Liver (tissue), 9 donors: ENCODE measurements around the gene TTC3. TPM values are rescaled to one million over a fixed set of nuclear protein-coding genes. Genes with fewer than 3 reads are reported as not detected.

Source experiments
- DNase-seq: peaks from one replicate; pipeline ENCODE4 v3.0.0-alpha.2; 2017; ENCODE audit warnings: low spot score
- H3K27ac ChIP-seq, 2 donors: one replicate each; pipeline ENCODE4 v1.7.0; 2013; ENCODE audit warnings: inconsistent platforms in 2 of 2, low read length in 2 of 2, control low read depth in 1 of 2, low read depth in 1 of 2, mild to moderate bottlenecking in 1 of 2
- H3K27me3 ChIP-seq, 4 donors: one replicate each; pipeline versions ENCODE4 v1.6.1 to v1.7.0; 2013; ENCODE audit warnings: low read length in 3 of 4, inconsistent platforms in 1 of 4, mild to moderate bottlenecking in 1 of 4, moderate library complexity in 1 of 4; ENCODE audit not compliant: control insufficient read depth in 4 of 4, insufficient read depth in 4 of 4
- H3K36me3 ChIP-seq, 4 donors: one replicate each; pipeline versions ENCODE4 v1.6.1 to v1.7.0; 2013; ENCODE audit warnings: low read length in 3 of 4, mild to moderate bottlenecking in 3 of 4, low read depth in 1 of 4, moderate library complexity in 1 of 4; ENCODE audit not compliant: control insufficient read depth in 4 of 4, insufficient read depth in 3 of 4
- H3K4me1 ChIP-seq, 4 donors: one replicate each; pipeline versions ENCODE4 v1.6.1 to v1.7.0; 2013; ENCODE audit warnings: low read length in 3 of 4, mild to moderate bottlenecking in 3 of 4, moderate library complexity in 1 of 4; ENCODE audit not compliant: control insufficient read depth in 4 of 4, insufficient read depth in 4 of 4
- H3K4me3 ChIP-seq, 3 donors: one replicate each; pipeline versions ENCODE4 v1.6.1 to v1.7.0; 2013; ENCODE audit warnings: low read length in 3 of 3, control low read depth in 1 of 3, low read depth in 1 of 3, mild to moderate bottlenecking in 1 of 3
- H3K9ac ChIP-seq, 2 donors: one replicate each; pipeline ENCODE4 v1.7.0; 2013; ENCODE audit warnings: low read length in 2 of 2, mild to moderate bottlenecking in 2 of 2, moderate library complexity in 2 of 2, control low read depth in 1 of 2, low read depth in 1 of 2
- H3K9me3 ChIP-seq, 4 donors: one replicate each; pipeline versions ENCODE4 v1.6.1 to v1.7.0; 2013; ENCODE audit warnings: low read length in 3 of 4; ENCODE audit not compliant: control insufficient read depth in 4 of 4
- EGR1 ChIP-seq, 2 donors: IDR thresholded peaks; 2 replicates each; pipeline ENCODE4 v1.6.1; 2016 to 2018; ENCODE audit warnings: antibody characterized with exemption in 2 of 2, low read depth in 2 of 2
- FOXA1 ChIP-seq: IDR thresholded peaks from 2 replicates; pipeline ENCODE4 v1.6.1; 2016; ENCODE audit warnings: antibody characterized with exemption
- FOXA2 ChIP-seq: IDR thresholded peaks from 2 replicates; pipeline ENCODE4 v1.6.1; 2016; ENCODE audit warnings: antibody characterized with exemption
- GABPA ChIP-seq, 2 donors: IDR thresholded peaks in 1 of 2; conservative IDR thresholded peaks in 1 of 2; 2 replicates each; pipeline ENCODE4 v1.6.1; 2016; ENCODE audit warnings: antibody characterized with exemption in 2 of 2, mild to moderate bottlenecking in 1 of 2, moderate library complexity in 1 of 2
- HNF4G ChIP-seq: IDR thresholded peaks from 2 replicates; pipeline ENCODE4 v1.6.1; 2016; ENCODE audit warnings: antibody characterized with exemption
- JUND ChIP-seq, 2 donors: IDR thresholded peaks; 2 replicates each; pipeline ENCODE4 v1.6.1; 2016; ENCODE audit warnings: antibody characterized with exemption in 2 of 2
- NR2F2 ChIP-seq: IDR thresholded peaks from 2 replicates; pipeline ENCODE4 v1.6.1; 2016; ENCODE audit warnings: antibody characterized with exemption
- RAD21 ChIP-seq, 2 donors: IDR thresholded peaks; 2 replicates each; pipeline ENCODE4 v1.6.1; 2016; ENCODE audit warnings: antibody characterized with exemption in 2 of 2, mild to moderate bottlenecking in 2 of 2
- RXRA ChIP-seq, 2 donors: IDR thresholded peaks; 2 replicates each; pipeline ENCODE4 v1.6.1; 2017 to 2018; ENCODE audit warnings: antibody characterized with exemption in 2 of 2, mild to moderate bottlenecking in 1 of 2
- SP1 ChIP-seq: IDR thresholded peaks from 2 replicates; pipeline ENCODE4 v1.6.1; 2018; ENCODE audit warnings: antibody characterized with exemption, mild to moderate bottlenecking
- TAF1 ChIP-seq: conservative IDR thresholded peaks from 2 replicates; pipeline ENCODE4 v1.6.1; 2016; ENCODE audit warnings: antibody characterized with exemption, mild to moderate bottlenecking
- YY1 ChIP-seq: IDR thresholded peaks from 2 replicates; pipeline ENCODE4 v1.6.1; 2016; ENCODE audit warnings: antibody characterized with exemption, mild to moderate bottlenecking
- WGBS: extraction: QIAGEN DNeasy Blood & Tissue Kit; methylation state at CpG from one replicate; pipeline ENCODE4 v1.1.7; 2013; 5-methylcytosine and 5-hydroxymethylcytosine counted together
- polyA plus RNA-seq, 2 donors: library from polyadenylated mRNA; stranded (reverse) in 1 of 2; unstranded in 1 of 2; fragments of 200-250 nt in 1 of 2; fragments of >200 nt in 1 of 2; fragmentation: Nextera tagmentation in 1 of 2; extraction: Ambion mirVana in 1 of 2; gene quantifications; one replicate each; pipeline versions ENCODE4 v1.2.1 to v1.2.3, GENCODE V29; 2013 to 2015
- total RNA-seq, 2 donors: library from RNA; depleted of rRNA; stranded (reverse); fragments of >200 nt; gene quantifications; one replicate each; pipeline ENCODE4 v1.2.3, GENCODE V29; 2014
- TF ChIP-seq, protein P1 (sequence below): IDR thresholded peaks from 2 replicates; pipeline ENCODE4 v1.6.1; 2016; ENCODE audit warnings: antibody characterized with exemption
- TF ChIP-seq, protein P2 (sequence below): IDR thresholded peaks from 2 replicates; pipeline ENCODE4 v1.6.1; 2016; ENCODE audit warnings: antibody characterized with exemption
- TF ChIP-seq, protein P3 (sequence below): IDR thresholded peaks from 2 replicates; pipeline ENCODE4 v1.6.1; 2016; ENCODE audit warnings: antibody characterized with exemption
- TF ChIP-seq, protein P4 (sequence below): fragments of 150-350 bp; IDR thresholded peaks from 2 replicates; pipeline ENCODE4 v1.5.1; 2017; ENCODE audit warnings: improper control_type of control experiment, low read depth, low read length; ENCODE audit not compliant: missing input control
- TF ChIP-seq, protein P5 (sequence below): IDR thresholded peaks from 2 replicates; pipeline ENCODE4 v1.6.1; 2016; ENCODE audit warnings: antibody characterized with exemption, mild to moderate bottlenecking
- donor health status: healthy.
- donor health status: healthy.
- donor health status: healthy.
- donor health status: healthy.
- donor health status: healthy.

Gene TTC3
- total and polyA plus RNA-seq, 4 donors = 27.2 to 96.1 (median 57.2) TPM

DNA sequence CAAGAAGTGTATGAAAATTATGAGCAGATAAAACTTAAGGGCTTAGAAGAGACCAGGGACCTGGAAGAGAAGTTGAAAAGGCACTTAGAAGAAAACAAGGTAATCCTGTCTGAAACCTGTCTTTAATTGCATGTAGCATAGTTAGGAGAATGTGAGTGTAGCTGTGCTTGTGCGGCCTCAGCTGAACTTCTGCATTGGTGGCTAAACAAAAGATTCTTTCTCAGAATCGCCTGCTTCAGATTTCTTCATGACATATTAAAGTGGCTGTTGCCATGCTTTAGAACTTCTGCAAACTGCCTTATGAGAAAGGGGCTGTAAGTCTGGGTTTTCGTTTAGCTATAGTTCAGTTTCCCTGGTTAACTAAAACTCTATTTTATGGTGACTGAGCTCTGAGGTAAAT lies 99.6 kb downstream of the TTC3 start (continued):
- TF ChIP-seq, protein P1, sequence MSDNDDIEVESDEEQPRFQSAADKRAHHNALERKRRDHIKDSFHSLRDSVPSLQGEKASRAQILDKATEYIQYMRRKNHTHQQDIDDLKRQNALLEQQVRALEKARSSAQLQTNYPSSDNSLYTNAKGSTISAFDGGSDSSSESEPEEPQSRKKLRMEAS = no peak

DNA sequence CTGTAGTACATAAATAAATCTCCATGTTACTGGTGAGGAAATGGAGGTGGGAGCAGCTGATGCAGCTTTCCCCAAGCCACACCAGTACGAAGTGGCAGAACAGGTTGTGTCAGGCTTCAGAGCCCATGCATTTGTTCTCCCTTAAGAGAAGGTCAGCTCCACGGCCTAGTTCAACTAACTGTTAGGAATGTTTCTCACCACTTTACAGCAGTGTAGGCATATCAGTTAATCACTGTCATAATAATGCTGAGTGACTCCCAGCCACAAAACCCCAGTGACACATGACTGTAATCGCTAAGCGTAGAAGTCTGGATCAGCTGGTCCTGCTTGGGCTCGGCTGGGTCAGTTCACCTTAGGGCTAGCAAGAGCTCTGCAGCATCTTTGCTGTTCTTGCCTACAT lies 103.7 kb downstream of the TTC3 start:
- peaks cover 3 to 55% (median 32%) of the 10 kb centered on the region in 4 donors for H3K36me3 ChIP-seq
- H3K27me3 ChIP-seq = no peaks in the 10 kb centered on the region
- no peaks in the 10 kb centered on the region for H3K9me3 ChIP-seq
- no peaks in the 10 kb centered on the region for H3K4me1 ChIP-seq
- DNase-seq = no peak
- H3K4me3 ChIP-seq = no peak overlapping the region
- H3K27ac ChIP-seq = no peak overlapping the region
- WGBS = 90% methylated on average over 5 of the region's 5 CpGs
- TF ChIP-seq TAF1 (no peak), EGR1 (IDR thresholded peaks at IDR 0.05; ENCODE audit: low read depth in 2 of 2) (no peak), NR2F2 (no peak), FOXA2 (no peak), FOXA1 (no peak), HNF4G (no peak), RAD21 (IDR thresholded peaks at IDR 0.05) (no peak), YY1 (no peak), SP1 (no peak), JUND (IDR thresholded peaks at IDR 0.05) (no peak), GABPA (IDR thresholded peaks at IDR 0.05 in 1 of 2, conservative IDR thresholded peaks at IDR 0.05 in 1 of 2) (no peak), RXRA (IDR thresholded peaks at IDR 0.05) (no peak)
- TF ChIP-seq, protein P2, sequence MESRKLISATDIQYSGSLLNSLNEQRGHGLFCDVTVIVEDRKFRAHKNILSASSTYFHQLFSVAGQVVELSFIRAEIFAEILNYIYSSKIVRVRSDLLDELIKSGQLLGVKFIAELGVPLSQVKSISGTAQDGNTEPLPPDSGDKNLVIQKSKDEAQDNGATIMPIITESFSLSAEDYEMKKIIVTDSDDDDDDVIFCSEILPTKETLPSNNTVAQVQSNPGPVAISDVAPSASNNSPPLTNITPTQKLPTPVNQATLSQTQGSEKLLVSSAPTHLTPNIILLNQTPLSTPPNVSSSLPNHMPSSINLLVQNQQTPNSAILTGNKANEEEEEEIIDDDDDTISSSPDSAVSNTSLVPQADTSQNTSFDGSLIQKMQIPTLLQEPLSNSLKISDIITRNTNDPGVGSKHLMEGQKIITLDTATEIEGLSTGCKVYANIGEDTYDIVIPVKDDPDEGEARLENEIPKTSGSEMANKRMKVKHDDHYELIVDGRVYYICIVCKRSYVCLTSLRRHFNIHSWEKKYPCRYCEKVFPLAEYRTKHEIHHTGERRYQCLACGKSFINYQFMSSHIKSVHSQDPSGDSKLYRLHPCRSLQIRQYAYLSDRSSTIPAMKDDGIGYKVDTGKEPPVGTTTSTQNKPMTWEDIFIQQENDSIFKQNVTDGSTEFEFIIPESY = no peak
- TF ChIP-seq, protein P3, sequence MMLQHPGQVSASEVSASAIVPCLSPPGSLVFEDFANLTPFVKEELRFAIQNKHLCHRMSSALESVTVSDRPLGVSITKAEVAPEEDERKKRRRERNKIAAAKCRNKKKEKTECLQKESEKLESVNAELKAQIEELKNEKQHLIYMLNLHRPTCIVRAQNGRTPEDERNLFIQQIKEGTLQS = no peak
- TF ChIP-seq, protein P4, sequence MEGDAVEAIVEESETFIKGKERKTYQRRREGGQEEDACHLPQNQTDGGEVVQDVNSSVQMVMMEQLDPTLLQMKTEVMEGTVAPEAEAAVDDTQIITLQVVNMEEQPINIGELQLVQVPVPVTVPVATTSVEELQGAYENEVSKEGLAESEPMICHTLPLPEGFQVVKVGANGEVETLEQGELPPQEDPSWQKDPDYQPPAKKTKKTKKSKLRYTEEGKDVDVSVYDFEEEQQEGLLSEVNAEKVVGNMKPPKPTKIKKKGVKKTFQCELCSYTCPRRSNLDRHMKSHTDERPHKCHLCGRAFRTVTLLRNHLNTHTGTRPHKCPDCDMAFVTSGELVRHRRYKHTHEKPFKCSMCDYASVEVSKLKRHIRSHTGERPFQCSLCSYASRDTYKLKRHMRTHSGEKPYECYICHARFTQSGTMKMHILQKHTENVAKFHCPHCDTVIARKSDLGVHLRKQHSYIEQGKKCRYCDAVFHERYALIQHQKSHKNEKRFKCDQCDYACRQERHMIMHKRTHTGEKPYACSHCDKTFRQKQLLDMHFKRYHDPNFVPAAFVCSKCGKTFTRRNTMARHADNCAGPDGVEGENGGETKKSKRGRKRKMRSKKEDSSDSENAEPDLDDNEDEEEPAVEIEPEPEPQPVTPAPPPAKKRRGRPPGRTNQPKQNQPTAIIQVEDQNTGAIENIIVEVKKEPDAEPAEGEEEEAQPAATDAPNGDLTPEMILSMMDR = no peak
- TF ChIP-seq, protein P5, sequence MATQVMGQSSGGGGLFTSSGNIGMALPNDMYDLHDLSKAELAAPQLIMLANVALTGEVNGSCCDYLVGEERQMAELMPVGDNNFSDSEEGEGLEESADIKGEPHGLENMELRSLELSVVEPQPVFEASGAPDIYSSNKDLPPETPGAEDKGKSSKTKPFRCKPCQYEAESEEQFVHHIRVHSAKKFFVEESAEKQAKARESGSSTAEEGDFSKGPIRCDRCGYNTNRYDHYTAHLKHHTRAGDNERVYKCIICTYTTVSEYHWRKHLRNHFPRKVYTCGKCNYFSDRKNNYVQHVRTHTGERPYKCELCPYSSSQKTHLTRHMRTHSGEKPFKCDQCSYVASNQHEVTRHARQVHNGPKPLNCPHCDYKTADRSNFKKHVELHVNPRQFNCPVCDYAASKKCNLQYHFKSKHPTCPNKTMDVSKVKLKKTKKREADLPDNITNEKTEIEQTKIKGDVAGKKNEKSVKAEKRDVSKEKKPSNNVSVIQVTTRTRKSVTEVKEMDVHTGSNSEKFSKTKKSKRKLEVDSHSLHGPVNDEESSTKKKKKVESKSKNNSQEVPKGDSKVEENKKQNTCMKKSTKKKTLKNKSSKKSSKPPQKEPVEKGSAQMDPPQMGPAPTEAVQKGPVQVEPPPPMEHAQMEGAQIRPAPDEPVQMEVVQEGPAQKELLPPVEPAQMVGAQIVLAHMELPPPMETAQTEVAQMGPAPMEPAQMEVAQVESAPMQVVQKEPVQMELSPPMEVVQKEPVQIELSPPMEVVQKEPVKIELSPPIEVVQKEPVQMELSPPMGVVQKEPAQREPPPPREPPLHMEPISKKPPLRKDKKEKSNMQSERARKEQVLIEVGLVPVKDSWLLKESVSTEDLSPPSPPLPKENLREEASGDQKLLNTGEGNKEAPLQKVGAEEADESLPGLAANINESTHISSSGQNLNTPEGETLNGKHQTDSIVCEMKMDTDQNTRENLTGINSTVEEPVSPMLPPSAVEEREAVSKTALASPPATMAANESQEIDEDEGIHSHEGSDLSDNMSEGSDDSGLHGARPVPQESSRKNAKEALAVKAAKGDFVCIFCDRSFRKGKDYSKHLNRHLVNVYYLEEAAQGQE = no peak
- TF ChIP-seq, protein P1 = no peak
- H3K9ac ChIP-seq = no peak overlapping the region
